AG20443 (cell line): Measurements from ENCODE around the gene GOLGA8T.
"Not testable (repeated sequence)": the region's sequence is repeated elsewhere in the genome, so short reads cannot be mapped to it uniquely, and the experiment has no call there.

Source experiments
- DNase-seq: peaks from one replicate; pipeline ENCODE4 v3.0.0; 2012; ENCODE audit warnings: low spot score, mixed read lengths

The GOLGA8T gene

GRCh38 chr15:30134751-30135150, at the start of gene GOLGA8T:
TSS of gene GOLGA8T (plus strand) at chr15:30135051. CDS start at chr15:30135149, 98 bp downstream.
- not testable (repeated sequence) for DNase-seq

GRCh38 chr15:30097827-30098226, 37.0 kb upstream of the GOLGA8T start:
- not testable (repeated sequence) for DNase-seq

- DNase-seq, result not testable (repeated sequence)
These were observed 32.0 kb upstream of the GOLGA8T start for GRCh38 chr15:30102890-30103289.

GRCh38 chr15:30103941-30104507, 30.8 kb upstream of the GOLGA8T start:
- not testable (repeated sequence) for DNase-seq

GRCh38 chr15:30110591-30110990, 24.3 kb upstream of the GOLGA8T start:
- DNase-seq, result not testable (repeated sequence)

GRCh38 chr15:30130066-30130465, 4.8 kb upstream of the GOLGA8T start:
- DNase-seq, result not testable (repeated sequence)

GRCh38 chr15:30143246-30143645, 8.4 kb downstream of the GOLGA8T start:
- not testable (repeated sequence) for DNase-seq

- DNase-seq, result not testable (repeated sequence)
These were observed 15.0 kb downstream of the GOLGA8T start for GRCh38 chr15:30149891-30150290.

GRCh38 chr15:30162479-30163357, 27.9 kb downstream of the GOLGA8T start:
- DNase-seq, result not testable (repeated sequence)

GRCh38 chr15:30163759-30164158, 28.9 kb downstream of the GOLGA8T start:
- not testable (repeated sequence) for DNase-seq

- DNase-seq, result not testable (repeated sequence)
These were observed 29.4 kb downstream of the GOLGA8T start for GRCh38 chr15:30164257-30164656.

GRCh38 chr15:30167403-30167802, 32.6 kb downstream of the GOLGA8T start:
- DNase-seq, result not testable (repeated sequence)

- DNase-seq, result not testable (repeated sequence)
These were observed 33.0 kb downstream of the GOLGA8T start for GRCh38 chr15:30167886-30168285.

- not testable (repeated sequence) for DNase-seq
These were observed 36.6 kb downstream of the GOLGA8T start for GRCh38 chr15:30171452-30171851.

- not testable (repeated sequence) for DNase-seq
These were observed 38.3 kb downstream of the GOLGA8T start for GRCh38 chr15:30173041-30173608.

GRCh38 chr15:30175291-30175690, 40.4 kb downstream of the GOLGA8T start:
- not testable (repeated sequence) for DNase-seq

GRCh38 chr15:30176613-30177012, 41.8 kb downstream of the GOLGA8T start:
- DNase-seq, result not testable (repeated sequence)

- not testable (repeated sequence) for DNase-seq
These were observed 45.0 kb downstream of the GOLGA8T start for GRCh38 chr15:30179814-30180213.

- not testable (repeated sequence) for DNase-seq
These were observed 50.6 kb downstream of the GOLGA8T start for GRCh38 chr15:30185495-30185894.

GRCh38 chr15:30187429-30187828, 52.6 kb downstream of the GOLGA8T start:
- not testable (repeated sequence) for DNase-seq

- not testable (repeated sequence) for DNase-seq
These were observed 54.9 kb downstream of the GOLGA8T start for GRCh38 chr15:30189754-30190153.

GRCh38 chr15:30191143-30191542, 56.3 kb downstream of the GOLGA8T start:
- not testable (repeated sequence) for DNase-seq

- not testable (repeated sequence) for DNase-seq
These were observed 56.8 kb downstream of the GOLGA8T start for GRCh38 chr15:30191639-30192038.
